RWPE1 (cell line): ENCODE measurements around the gene JADE2.

ENCODE experiments used
- CTCF ChIA-PET: fragments of 350-600 bp; sonication (Branson Sonifier 250); formaldehyde crosslinking; extraction: SDS; loops from one replicate; lab custom pipeline; 2021; lab: Yijun Ruan, JAX
- POLR2A ChIA-PET: fragments of 400-600 bp; formaldehyde crosslinking; extraction: SDS; loops from one replicate; lab custom pipeline; 2020; ENCODE audit warnings: antibody characterized with exemption; ENCODE audit not compliant: low non-redundant PET; lab: Yijun Ruan, JAX
- DNase-seq: peaks from one replicate; pipeline ENCODE4 v3.0.0; 2012; ENCODE audit warnings: low spot score
- H3K27ac ChIP-seq: fragments of 450-650 bp; 2 replicates; pipeline ENCODE4 v1.5.1; 2017
- TF ChIP-seq, protein P1 (sequence below): fragments of 450-650 bp; conservative IDR thresholded peaks from 2 replicates; pipeline ENCODE4 v1.5.1; 2017; ENCODE audit warnings: low read depth, mild to moderate bottlenecking

The JADE2 gene

DNA sequence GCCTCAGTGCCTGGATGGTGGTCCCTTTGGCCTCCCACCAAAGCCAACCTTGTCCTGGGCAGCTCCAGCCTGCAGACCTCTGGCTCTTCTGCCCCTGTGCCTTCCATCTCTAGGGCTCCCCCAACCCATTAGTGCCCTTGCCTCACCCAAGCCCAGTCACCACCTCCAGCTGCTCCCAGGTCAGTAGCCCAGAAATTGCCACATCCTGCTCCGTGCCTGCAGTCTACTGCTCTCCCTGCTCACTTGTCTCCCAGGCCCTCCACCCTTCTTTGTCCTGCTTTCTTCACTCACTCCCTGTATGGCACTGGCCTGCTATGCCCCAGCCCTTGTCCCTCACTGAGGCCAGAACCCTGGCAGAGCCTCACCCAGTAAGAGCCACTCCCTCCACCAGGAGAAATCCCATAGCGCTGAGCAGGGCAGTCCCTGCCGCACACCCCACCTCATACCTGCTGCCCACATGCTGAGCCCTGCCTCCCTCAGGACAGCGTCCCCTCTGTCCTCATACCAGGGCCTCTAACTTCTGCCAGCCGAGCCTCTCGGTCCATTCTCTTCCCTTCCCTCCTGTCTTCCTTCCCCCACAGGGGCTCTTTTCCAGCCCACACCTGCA, 44.4 kb downstream of the JADE2 start:
- CTCF ChIA-PET = no interaction called here
- no peak for DNase-seq
- POLR2A ChIA-PET = no interaction called here
- H3K27ac ChIP-seq = peak overlapping the region; percentile 59
- TF ChIP-seq, protein P1, sequence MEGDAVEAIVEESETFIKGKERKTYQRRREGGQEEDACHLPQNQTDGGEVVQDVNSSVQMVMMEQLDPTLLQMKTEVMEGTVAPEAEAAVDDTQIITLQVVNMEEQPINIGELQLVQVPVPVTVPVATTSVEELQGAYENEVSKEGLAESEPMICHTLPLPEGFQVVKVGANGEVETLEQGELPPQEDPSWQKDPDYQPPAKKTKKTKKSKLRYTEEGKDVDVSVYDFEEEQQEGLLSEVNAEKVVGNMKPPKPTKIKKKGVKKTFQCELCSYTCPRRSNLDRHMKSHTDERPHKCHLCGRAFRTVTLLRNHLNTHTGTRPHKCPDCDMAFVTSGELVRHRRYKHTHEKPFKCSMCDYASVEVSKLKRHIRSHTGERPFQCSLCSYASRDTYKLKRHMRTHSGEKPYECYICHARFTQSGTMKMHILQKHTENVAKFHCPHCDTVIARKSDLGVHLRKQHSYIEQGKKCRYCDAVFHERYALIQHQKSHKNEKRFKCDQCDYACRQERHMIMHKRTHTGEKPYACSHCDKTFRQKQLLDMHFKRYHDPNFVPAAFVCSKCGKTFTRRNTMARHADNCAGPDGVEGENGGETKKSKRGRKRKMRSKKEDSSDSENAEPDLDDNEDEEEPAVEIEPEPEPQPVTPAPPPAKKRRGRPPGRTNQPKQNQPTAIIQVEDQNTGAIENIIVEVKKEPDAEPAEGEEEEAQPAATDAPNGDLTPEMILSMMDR = no peak

DNA sequence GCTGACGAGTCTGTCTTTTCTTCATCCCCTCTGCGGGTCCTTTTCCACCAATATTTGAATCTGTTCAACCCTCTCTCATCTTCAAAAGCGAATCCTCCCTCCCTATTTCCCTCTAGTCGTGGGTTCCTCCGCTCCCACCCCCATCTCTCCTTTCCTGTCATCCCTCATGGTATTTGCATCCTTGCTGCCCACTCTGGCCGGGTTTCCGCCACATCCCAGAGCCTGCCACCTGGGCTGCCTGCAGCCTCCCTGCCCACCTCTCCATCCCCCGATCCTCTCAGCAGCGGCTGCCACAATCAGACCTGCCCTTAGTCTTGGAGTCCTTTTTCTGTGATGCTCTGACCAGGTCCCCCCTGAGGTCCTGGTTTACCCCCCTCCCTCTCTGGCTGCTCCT, 44.9 kb downstream of the JADE2 start:
- TF ChIP-seq, protein P1 = no peak
- H3K27ac ChIP-seq = peak overlapping the region; percentile 59
- ChIA-PET POLR2A (no interaction called here), CTCF (no interaction called here)
- no peak for DNase-seq

DNA sequence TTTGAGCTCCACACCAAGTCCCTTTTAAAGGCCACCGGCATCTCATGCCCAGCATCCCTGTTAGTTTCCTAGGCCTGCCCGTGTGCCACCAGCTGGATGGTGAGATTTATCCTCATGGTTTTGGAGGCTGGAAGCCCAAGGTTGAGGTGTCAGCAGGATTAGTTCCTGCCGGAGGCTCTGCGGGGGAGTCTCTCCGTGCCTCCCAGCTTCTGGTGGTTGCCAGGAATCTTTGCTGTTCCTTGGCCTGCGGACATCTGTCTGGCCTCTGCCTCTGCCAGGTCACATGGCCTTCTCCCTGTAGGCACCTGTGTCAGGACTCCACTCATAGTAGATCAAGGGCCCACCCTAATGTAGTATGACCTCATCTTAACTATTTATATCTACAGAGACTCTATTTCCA, 45.4 kb downstream of the JADE2 start:
- CTCF ChIA-PET = no interaction called here
- POLR2A ChIA-PET = no interaction called here
- TF ChIP-seq, protein P1 = no peak
- H3K27ac ChIP-seq = 0 out of 2 replicates have a peak overlapping the region, but pooled peaks have one; percentile 59
- no peak for DNase-seq

DNA sequence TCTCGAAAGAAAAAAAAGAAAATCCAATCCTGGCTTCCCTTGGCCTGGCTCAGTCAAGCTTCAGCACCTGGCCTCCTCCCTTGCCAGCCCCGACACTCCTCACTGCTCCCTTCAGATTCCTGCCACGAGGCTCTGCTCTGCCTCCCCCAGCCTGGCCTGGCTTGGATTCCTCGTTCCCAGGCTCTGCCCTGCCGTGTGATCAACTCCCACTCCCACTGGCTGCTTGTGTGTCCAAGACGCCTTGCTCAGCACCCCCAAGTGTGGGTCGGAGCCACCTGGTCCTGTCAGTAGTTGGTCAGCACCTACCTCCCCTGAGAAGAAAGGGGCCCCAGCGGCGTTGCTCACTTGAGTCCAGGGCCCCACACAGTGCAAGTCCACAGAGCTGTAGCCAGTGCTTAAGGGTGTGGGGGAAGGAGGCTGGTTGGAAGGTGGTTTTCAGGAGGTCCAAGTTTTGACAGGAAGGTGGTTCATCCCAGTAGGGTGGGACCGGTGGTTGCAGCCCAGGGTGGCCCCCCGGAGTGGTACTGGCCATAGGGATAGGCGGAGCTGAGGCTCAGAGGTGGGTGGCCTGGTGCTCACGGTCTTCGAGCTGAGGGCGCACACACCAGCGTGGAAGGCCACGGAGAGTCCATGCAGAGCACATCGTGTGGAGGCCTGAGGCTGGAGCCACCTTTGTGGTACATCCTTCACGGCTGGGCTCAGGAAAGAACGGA, 46.4 kb downstream of the JADE2 start:
- H3K27ac ChIP-seq = no peak overlapping the region
- DNase-seq = no peak
- ChIA-PET POLR2A (no interaction called here), CTCF (no interaction called here)
- TF ChIP-seq, protein P1 = no peak

DNA sequence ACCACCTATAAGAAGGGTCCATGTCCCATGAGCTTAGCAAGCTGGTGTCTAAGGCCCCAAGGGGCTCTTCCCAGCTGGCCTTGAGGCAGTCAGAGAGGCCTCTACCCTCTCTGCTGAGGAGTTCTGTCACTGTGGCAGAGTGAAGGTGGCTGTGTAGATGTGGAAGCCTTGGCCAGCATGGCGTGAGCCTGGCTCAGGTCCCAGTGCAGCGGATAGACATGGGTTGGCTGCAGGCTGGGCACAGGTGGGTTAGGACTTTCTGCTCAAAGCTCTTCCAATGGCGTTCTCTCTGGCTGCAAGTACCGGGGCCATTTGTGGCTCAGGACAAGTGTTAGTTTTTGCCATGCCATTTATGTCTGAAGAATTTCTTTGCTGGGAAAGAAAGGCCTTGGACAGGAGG, 47.3 kb downstream of the JADE2 start:
- no peak for DNase-seq
- TF ChIP-seq, protein P1 = no peak
- CTCF ChIA-PET = no interaction called here
- POLR2A ChIA-PET = no interaction called here
- H3K27ac ChIP-seq = peak overlapping the region; percentile 3

DNA sequence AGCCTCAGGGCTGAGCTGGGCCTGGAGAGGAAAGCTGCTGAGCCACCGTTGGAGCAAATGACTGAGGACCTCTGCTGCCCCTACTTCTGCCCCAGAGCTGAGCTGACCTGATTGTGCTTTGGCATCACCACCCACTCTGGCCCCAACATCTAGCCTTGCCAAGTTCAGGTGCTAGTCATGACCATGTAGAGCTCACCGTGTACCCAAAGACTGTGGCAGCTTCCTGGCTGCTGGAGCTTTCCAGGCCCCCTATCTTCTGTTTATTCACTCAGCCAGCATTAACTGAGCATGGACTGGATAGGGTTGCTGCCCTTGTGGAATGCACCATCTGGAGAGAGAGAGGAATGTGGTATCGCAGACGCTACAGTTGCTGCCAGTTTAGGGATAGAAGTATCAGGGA, 49.1 kb downstream of the JADE2 start:
- TF ChIP-seq, protein P1 = no peak
- peak overlapping the region; percentile 61 for H3K27ac ChIP-seq
- ChIA-PET CTCF (interaction anchor here (0.7 kb wide), 1 partner anchor 479 kb away, joined by 3 read pairs; no protein-coding TSS in a partner anchor), POLR2A (no interaction called here)
- no peak for DNase-seq
